ENCODE results near the gene OR10H1.

GRCh38 chr19:15825753-15826152 lies 10.3 kb upstream of the OR10H1 start:
- no peak for TF ChIP-seq CTCF (IDR thresholded peaks at IDR 0.05; ENCODE audit: low read depth, low read length, poor library complexity, severe bottlenecking)
- no peak for TF ChIP-seq EZH2phosphoT487 (IDR thresholded peaks at IDR 0.05; ENCODE audit: borderline replicate concordance, low read length)
